HG03520 (cell line): ENCODE results near the gene EEFSEC.

Experiments used
- ATAC-seq: cut with Tn5 transposase; IDR thresholded peaks from one replicate; pipeline ENCODE4 v1.9.1; 2021; ENCODE audit warnings: mild to moderate bottlenecking, moderate library complexity; ENCODE audit not compliant: unreplicated experiment

Gene EEFSEC

GRCh38 chr3:128214056-128214455 is 60.8 kb downstream of the EEFSEC start:
- ATAC-seq = no peak

DNA sequence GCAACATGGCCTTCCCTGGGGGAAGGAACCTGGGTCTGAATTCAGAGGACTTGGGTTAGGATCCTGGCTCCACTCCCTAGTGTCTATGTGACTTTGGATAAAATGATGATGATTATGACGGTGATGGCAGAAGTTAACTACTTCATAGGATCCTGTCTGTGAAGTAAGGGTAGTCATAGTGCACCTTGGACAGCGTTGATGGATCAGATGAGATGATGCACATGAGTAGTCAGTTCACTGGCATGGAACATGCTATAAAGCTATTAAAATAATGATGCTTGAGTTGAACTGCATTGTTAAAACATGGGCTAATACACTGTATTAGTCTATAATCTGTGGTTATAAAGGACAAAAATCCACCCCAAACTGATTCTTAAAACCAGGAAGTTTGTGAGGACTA is 62.0 kb downstream of the EEFSEC start:
- ATAC-seq = no peak

- no peak for ATAC-seq
These were observed 62.7 kb downstream of the EEFSEC start for GRCh38 chr3:128215800-128216495.

- ATAC-seq = no peak
These were observed 64.6 kb downstream of the EEFSEC start for GRCh38 chr3:128217702-128218547.

DNA sequence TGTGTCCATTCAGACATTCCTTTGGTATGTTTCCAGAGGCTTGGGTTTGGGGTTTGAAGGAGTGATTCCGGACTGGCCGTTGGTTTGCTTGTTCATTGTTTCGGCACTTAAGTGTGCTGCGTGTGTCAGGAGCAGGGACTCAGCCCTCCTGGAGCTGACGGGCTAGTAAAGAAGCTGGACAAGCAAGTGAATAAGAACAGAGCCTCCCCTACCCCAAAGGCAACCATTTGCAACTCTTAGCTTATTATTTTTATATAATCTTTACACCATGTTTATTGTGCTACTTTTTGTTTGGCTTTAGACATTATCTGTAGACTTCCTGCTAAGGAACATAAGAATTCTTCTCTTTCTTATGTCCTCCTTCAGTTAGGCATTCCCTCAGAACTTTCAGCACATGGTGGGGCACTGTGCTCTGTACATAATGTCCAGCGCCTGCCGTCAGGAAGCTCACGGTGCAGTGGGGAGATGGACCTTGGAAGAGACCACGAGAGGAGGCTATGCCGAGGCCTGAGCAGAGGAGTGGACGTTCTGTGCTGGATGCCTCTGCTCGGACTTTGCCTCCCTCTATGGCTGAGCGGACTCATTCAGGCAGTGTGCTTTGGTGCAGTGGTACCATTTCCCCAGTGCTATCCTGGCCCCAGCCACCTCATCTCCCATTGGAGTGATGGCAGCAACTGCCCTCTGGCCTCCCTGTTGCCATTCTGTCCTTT is 65.4 kb downstream of the EEFSEC start:
- no peak for ATAC-seq

DNA sequence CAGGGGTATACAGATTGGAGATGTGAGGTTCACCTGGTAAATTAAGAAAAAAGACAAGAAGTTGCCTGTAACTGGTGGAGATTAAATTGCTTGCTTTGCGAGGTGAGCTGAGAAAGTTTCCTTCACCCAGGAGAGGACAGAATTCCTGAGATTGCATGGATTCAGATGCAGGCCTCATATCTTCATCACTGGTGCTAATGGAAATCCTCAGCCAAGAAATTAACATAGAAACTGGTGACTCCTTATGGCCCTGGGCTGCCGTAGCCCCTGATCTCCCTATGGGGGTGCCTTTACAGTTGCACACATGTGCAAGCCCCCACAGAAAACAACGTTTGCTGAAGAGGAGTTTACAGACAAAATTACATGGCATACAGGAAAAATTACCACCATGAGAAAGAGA is 68.0 kb downstream of the EEFSEC start:
- no peak for ATAC-seq

- no peak for ATAC-seq
These were observed 69.6 kb downstream of the EEFSEC start for GRCh38 chr3:128222796-128223385.

GRCh38 chr3:128226186-128226725 is 73.0 kb downstream of the EEFSEC start:
- no peak for ATAC-seq

GRCh38 chr3:128226795-128227395 is 73.6 kb downstream of the EEFSEC start:
- ATAC-seq = no peak

- ATAC-seq = no peak
These were observed 74.2 kb downstream of the EEFSEC start for GRCh38 chr3:128227507-128227906.

GRCh38 chr3:128228366-128228910 is 75.2 kb downstream of the EEFSEC start:
- no peak for ATAC-seq

- no peak for ATAC-seq
These were observed 76.0 kb downstream of the EEFSEC start for GRCh38 chr3:128229106-128229857.

GRCh38 chr3:128231606-128232005 is 78.3 kb downstream of the EEFSEC start:
- ATAC-seq = no peak

DNA sequence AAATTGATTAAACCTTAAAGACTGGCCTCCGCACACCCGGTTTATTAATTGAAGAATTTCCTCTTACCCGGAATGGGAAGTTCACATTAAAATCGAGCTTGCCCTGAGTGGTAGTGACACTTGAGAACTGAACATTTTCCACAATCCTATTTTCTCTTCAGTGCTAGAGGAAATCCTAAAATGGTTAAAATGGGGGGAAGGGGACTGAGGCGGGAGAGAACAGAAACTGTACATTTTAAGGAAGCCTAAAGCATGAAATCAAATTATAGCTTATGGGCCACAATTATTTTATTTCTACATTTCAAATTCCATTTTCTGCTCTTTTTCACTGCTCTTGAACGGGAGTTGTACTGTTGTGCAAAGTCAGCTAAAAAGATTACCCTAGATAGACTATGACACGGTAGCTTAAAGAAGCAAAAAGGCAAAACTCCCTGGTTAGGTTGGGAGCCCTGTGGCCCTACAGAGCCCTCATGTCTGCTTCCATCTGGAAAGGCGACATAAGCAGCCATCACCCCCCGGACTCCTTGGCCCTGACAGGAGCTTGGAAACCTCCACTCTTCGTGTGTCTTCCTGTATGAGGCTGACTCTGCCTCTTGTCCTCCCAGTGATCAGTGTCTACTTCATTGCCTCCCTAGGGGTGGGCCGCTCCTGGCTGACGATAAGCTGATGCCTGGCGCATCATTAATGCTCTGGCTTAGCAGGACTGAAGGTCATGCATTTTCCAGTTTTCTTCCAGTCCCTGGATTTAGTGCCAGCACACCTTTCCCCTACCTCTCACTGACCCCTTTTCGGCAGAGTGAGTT is 79.3 kb downstream of the EEFSEC start:
- no peak for ATAC-seq

GRCh38 chr3:128235207-128235926 is 82.1 kb downstream of the EEFSEC start:
- no peak for ATAC-seq

GRCh38 chr3:128236657-128237056 is 83.4 kb downstream of the EEFSEC start:
- ATAC-seq = no peak

DNA sequence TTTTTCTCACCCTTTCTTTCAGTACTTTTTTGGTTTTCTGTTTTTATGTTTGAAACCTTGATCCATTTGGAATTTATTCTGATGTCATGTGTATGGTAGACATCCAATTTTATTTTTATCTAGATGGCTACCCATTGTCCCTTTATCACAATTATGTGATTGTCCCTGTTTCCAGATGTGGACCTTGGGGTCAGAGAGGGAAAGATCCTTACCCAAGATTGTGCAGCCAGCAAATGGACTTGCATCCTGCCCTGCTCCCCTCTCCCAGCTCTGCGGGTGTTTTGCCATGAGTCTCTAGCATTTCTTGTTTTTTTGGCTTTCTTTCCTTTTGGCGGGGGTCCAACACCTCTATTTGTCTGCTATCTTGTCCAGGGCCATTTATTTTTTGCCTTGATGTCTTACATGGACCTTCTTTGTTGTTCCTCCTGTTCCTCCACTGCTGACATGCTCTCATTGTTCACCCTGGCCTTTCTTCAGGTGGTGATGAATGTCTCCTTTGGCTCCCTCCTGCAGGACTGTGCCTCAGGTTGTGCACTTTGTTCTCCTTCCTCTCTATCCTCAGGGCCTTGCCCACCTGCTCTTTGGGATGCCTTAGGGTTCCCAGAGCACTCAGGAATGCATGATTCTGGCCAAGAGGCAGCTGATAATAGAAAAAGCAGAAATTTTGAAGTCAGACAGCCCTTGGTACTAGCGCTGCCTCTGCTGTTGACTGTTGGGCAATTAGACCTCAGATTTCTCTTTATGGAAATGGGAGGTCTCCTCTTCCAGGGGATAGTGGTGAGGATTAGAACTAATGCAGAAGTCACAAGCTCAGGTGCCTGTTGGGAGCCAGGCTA is 84.3 kb downstream of the EEFSEC start:
- no peak for ATAC-seq
